Esophagus mucosa (tissue), 1 donor: Measurements from ENCODE around the gene TAS2R60. TPM values are rescaled to one million over a fixed set of nuclear protein-coding genes. Genes with fewer than 3 reads are reported as not detected.
"Not testable (repeated sequence)": the region's sequence is repeated elsewhere in the genome, so short reads cannot be mapped to it uniquely, and the experiment has no call there.

Experiments
- ATAC-seq: fragments of 200-7000 bp; cut with Tn5 transposase; one replicate; pipeline ENCODE4 v1.9.1; 2020
- total RNA-seq: library from RNA; stranded (reverse); gene quantifications from one replicate; pipeline ENCODE4 v1.2.4, GENCODE V29; 2023
- donor health status: DM: yes; HTN: yes; CAD: no.

TAS2R60 gene
- total RNA-seq, 1 donor from 2014 or later, result 0.32 TPM

DNA sequence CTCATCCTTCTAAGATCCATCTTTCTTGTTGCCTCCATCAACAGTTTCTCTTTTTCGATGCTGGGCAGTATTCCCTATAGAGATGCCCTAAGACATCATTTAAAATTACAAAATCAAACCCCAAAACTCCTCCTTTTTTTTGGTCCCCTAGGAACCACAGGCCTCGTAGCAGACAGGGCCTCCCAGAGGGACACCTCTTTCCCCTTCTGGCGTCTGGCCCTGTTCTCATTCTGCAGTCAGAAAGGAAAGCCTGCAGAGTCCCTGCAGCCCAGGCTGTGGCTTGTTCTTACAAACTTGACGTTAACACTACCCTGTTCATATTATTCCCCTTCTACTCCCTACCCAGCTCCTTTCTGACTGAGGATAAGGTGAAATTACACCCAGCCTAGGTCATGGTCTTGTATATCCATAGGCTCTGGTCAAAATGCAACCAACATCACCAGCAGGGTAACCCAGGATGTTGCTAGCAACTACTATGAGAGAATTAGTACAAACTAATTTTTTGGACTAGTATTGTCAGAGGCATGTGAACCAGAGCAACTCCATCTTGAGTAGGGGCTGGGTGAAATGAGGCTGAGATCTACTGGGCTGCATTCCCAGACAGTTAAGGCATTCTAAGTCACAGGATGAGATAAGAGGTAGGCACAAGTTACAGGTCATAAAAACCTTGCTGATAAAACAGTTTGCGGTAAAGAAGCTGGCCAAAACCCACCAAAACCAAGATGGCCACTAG lies 31.1 kb upstream of the TAS2R60 start:
- ATAC-seq, result no peak

- ATAC-seq, result no peak
These were observed 30.1 kb upstream of the TAS2R60 start for GRCh38 chr7:143413123-143413522.

DNA sequence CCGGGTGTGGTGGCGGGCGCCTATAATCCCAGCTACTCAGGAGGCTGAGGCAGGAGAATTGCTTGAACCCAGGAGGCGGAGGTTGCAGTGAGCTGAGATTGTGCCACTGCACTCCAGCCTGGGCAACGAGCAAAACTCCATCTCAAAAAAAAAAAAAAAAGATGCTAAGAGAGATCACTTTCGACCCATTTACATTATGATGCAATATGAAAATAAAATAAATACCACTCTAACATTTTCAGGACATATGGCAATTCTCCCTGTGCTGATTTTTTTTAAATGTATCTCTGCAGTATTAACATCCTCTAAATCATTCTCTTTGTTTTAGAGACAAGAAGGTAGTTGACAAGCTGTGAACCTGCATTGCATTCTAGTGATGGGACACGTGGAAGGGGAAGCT lies 28.0 kb upstream of the TAS2R60 start:
- not testable (repeated sequence) for ATAC-seq

GRCh38 chr7:143415742-143416397 lies 27.4 kb upstream of the TAS2R60 start:
- peak; percentile 83 for ATAC-seq

DNA sequence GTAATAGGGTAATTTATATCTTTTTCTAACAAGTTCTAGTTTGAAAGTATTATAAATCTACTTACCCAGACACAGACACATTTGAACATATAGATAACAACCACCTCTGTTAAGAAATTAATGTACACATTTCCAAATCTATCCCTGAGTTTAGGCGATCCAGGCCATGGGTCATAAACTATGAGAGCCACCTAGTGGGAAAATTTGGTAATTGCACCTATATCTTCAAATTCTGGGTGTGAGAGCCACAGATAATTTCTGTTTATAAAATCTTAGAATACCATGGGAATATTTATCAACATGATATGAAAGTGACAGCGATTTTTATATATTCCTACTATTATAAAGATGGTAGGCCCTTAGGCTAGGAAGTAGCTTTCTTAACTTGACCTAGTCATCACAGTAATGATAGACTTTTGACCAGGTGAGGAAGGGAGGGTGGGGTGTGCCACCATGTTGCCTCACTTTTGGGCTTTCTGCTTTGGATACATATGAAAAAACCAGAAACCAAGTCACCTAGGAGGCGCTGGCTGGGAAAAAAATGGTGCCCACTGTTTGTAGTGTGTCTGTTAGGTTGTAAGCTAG lies 26.6 kb upstream of the TAS2R60 start:
- ATAC-seq, result peak; percentile 62

GRCh38 chr7:143417734-143418383 lies 25.4 kb upstream of the TAS2R60 start:
- peak; percentile 54 for ATAC-seq

DNA sequence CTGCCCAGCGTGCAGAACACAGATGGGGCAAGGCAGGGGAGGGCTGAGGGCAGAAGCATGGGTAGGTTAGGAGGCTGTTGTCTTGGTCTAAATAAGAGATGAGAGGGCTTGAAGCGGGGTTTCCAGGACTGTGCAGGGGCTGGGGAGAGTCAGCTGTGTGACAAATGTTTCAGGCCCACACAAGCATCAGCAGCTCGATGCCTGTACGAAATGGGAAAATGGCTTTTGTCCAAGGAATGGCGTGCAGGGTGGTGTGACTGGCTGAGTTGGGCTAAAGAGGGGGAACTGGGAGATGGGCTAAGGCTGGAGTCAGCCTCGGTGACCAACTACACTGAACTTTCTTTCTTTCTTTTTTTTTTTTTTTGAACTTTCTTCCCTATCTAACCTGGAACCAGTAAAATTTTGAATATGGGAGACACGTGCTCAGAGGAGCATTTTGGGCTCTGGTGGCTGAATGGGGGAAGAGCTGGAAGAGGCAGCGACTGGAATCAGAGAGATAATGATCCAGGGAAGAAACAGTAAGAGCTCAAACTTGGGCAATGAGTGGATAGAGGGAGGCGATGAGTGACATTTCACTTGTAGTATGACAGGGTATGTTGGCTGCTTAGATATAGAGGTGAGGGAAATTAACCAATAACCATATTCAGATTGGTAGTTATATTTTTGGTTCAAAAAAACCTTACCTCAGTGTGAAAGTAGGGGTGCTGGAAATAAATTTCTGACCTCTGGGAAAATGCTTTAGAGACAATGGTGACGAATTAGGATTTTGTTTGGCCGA lies 24.4 kb upstream of the TAS2R60 start:
- ATAC-seq, result no peak

DNA sequence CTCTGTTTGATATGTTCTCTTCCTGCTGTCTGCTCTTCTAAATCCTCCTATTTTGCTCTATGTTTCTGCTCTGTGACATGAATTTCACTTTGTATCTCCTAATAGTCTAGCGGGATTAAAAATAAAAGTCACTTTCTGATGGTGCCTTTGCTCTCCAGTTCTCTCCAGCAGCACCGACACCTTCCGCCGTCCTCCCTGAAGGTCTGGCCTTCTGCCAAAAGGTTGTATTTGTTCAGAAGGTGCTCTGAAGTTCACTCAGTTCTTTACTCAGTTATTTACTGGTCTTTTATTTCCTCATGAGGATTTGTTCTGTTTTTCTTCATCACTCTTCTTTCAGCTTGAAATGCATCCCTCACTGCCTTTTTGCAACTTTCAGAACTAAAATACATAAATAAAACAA lies 23.4 kb upstream of the TAS2R60 start:
- no peak for ATAC-seq

DNA sequence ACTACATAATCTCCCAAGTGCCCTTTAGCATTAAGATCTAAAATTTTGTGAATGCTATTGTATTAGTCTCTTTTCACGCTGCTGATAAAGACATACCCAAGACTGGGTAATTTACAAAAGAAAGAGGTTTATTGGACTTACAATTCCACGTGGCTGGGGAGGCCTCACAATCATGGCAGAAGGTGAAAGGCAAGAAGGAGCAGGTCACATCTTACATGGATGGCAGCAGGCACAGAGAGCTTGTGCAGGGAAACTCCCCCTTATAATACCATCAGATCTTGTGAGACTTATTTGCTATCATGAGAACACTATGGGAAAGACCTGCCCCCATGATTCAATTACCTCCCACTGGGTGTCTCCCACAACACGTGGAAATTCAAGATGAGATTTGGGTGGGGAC lies 22.6 kb upstream of the TAS2R60 start:
- ATAC-seq, result not testable (repeated sequence)

DNA sequence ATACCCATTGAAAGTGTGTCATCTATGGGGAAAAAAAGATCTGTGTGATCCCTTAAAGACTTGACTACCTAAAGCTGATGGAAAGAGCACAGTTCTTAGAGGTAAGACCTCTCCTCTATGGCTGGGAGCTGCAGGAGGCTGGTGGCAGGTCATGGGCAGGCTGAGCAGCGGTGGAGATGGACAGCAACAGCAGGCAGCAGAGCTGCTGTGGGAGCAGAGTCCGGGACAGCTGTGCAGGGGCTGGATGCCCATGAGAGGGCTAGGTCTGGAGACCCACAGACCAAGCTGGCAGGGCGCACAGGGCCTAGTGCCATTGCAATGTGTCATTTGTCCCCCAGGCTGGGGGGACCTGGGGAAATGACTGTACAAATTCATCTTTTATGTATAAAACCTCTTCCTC lies 21.2 kb upstream of the TAS2R60 start:
- ATAC-seq, result no peak

GRCh38 chr7:143424476-143424875 lies 18.8 kb upstream of the TAS2R60 start:
- not testable (repeated sequence) for ATAC-seq

DNA sequence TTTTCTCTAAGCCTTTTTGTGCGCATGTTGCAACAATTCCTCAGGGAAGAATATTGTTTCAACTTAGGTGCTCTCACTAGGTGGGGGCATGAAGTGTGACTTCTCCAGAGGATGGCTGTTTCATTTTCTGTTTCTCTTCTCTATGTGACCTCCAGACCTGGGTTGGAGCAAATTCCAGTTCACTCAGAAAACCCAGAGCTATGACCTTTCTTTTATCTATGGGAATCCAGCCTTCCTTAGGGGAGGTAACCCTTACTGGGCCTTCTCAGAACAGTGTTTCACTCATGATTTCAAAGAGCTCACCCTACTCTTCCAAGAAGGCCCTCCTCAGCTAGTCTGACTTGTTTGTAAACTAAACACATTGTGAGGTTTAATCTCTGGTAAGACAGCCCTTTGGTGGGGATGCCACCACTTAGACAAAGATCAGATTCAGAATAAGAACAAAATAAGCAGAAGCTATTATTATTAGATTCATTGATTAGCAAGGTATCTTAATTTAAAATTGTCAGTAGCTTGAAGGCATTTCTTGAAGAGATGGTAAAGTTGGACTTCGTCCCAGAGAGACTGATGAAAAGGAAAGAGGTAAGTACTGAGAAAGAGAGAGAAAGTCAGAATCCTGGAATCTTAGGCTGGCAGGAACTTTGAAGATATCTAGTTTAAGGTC lies 16.6 kb upstream of the TAS2R60 start:
- ATAC-seq, result no peak

GRCh38 chr7:143429770-143430698 lies 13.2 kb upstream of the TAS2R60 start:
- ATAC-seq, result peak; percentile 44

GRCh38 chr7:143431109-143431508 lies 12.1 kb upstream of the TAS2R60 start:
- no peak for ATAC-seq

GRCh38 chr7:143433759-143434158 lies 9.5 kb upstream of the TAS2R60 start:
- no peak for ATAC-seq

- peak; percentile 96 for ATAC-seq
These were observed 8.6 kb upstream of the TAS2R60 start for GRCh38 chr7:143434660-143435059.

- ATAC-seq, result peak; percentile 76
These were observed 8.0 kb upstream of the TAS2R60 start for GRCh38 chr7:143435266-143435665.

- ATAC-seq, result no peak
These were observed 6.8 kb upstream of the TAS2R60 start for GRCh38 chr7:143436325-143436946.

- no peak for ATAC-seq
These were observed 5.7 kb upstream of the TAS2R60 start for GRCh38 chr7:143437578-143437977.

DNA sequence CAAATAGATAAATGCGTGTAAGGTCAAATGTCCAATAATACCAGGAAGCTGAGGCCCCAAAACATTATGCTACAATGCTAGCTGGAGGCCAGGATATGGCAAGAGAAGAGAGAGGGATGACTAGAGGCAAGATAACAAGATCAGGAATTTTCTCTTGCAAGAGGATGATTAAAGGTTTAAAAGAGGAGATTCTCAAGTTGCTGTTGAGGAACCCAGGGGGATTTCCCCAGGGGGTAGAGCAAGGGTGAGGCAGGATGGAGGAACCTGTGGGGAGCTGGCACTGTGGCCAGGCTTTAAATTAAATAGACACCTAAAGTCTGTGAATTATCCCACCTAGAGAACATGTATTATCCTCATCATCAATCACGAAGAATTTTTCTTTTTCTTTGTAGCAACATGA lies 3.4 kb upstream of the TAS2R60 start:
- no peak for ATAC-seq
